Mesothelial cell of epicardium (in vitro differentiated cells): ENCODE results near the gene GPD2. TPM values are rescaled to one million over a fixed set of nuclear protein-coding genes. Genes with fewer than 3 reads are reported as not detected.

Experiments
- DNase-seq, 2 experiments: peaks; one replicate each; pipeline ENCODE4 v3.0.0; 2021; ENCODE audit warnings: low spot score in 2 of 2; ENCODE audit not compliant: unreplicated experiment in 2 of 2
- H3K27ac Mint-ChIP-seq: 2 replicates; pipeline ENCODE4 v1.8.0; 2021; ENCODE audit warnings: mixed read lengths
- H3K27me3 Mint-ChIP-seq: 2 replicates; pipeline ENCODE4 v1.8.0; 2021; ENCODE audit warnings: low read depth, mixed read lengths
- H3K36me3 Mint-ChIP-seq: 2 replicates; pipeline ENCODE4 v1.8.0; 2021; ENCODE audit warnings: mixed read lengths
- H3K4me1 Mint-ChIP-seq: 2 replicates; pipeline ENCODE4 v1.8.0; 2021; ENCODE audit warnings: mixed read lengths
- H3K4me3 Mint-ChIP-seq: 2 replicates; pipeline ENCODE4 v1.8.0; 2021; ENCODE audit warnings: mild to moderate bottlenecking, moderate library complexity, mixed read lengths
- H3K9me3 Mint-ChIP-seq: 2 replicates; pipeline ENCODE4 v1.8.0; 2021; ENCODE audit warnings: mixed read lengths
- CTCF ChIP-seq: fragments of 200-600 bp; sonication (generic); IDR thresholded peaks from one replicate; pipeline ENCODE4 v1.5.0; 2021; ENCODE audit warnings: antibody characterized with exemption; ENCODE audit not compliant: unreplicated experiment
- total RNA-seq: library from RNA; stranded (reverse); gene quantifications from 3 replicates; pipeline ENCODE4 v1.2.1, GENCODE V29; 2021

The GPD2 gene
- total RNA-seq, 1 donor from 2014 or later = 21.7 TPM

GRCh38 chr2:156471762-156472161 lies 35.6 kb downstream of the GPD2 start:
- Mint-ChIP-seq H3K4me1 (peaks cover 21% of the 10 kb centered on the region), H3K9me3 (peaks cover 3% of the 10 kb centered on the region), H3K36me3 (no peaks in the 10 kb centered on the region), H3K27me3 (no peaks in the 10 kb centered on the region), H3K27ac (no peak overlapping the region), H3K4me3 (no peak overlapping the region)
- no peak for TF ChIP-seq CTCF
- DNase-seq = no peak

GRCh38 chr2:156472686-156473085 lies 36.5 kb downstream of the GPD2 start:
- H3K4me3 Mint-ChIP-seq = no peak overlapping the region
- no peaks in the 10 kb centered on the region for H3K27me3 Mint-ChIP-seq
- H3K9me3 Mint-ChIP-seq = peaks cover 3% of the 10 kb centered on the region
- H3K4me1 Mint-ChIP-seq = peaks cover 12% of the 10 kb centered on the region
- peaks cover 1% of the 10 kb centered on the region for H3K36me3 Mint-ChIP-seq
- DNase-seq = no peak
- no peak for TF ChIP-seq CTCF
- H3K27ac Mint-ChIP-seq = no peak overlapping the region

GRCh38 chr2:156473445-156473844 lies 37.3 kb downstream of the GPD2 start:
- peaks cover 10% of the 10 kb centered on the region for H3K4me1 Mint-ChIP-seq
- H3K4me3 Mint-ChIP-seq = no peak overlapping the region
- H3K27ac Mint-ChIP-seq = no peak overlapping the region
- TF ChIP-seq CTCF = no peak
- peaks cover 3% of the 10 kb centered on the region for H3K36me3 Mint-ChIP-seq
- peaks cover 3% of the 10 kb centered on the region for H3K9me3 Mint-ChIP-seq
- H3K27me3 Mint-ChIP-seq = no peaks in the 10 kb centered on the region
- DNase-seq = no peak

GRCh38 chr2:156474401-156474800 lies 38.2 kb downstream of the GPD2 start:
- H3K9me3 Mint-ChIP-seq = peaks cover 2% of the 10 kb centered on the region
- no peak for DNase-seq
- H3K27ac Mint-ChIP-seq = no peak overlapping the region
- H3K27me3 Mint-ChIP-seq = no peaks in the 10 kb centered on the region
- H3K36me3 Mint-ChIP-seq = peaks cover 3% of the 10 kb centered on the region
- no peak overlapping the region for H3K4me3 Mint-ChIP-seq
- no peak for TF ChIP-seq CTCF
- H3K4me1 Mint-ChIP-seq = peaks cover 10% of the 10 kb centered on the region

GRCh38 chr2:156476021-156476849 lies 40.1 kb downstream of the GPD2 start:
- no peak for TF ChIP-seq CTCF
- no peaks in the 10 kb centered on the region for H3K27me3 Mint-ChIP-seq
- H3K4me3 Mint-ChIP-seq = no peak overlapping the region
- H3K4me1 Mint-ChIP-seq = peaks cover 7% of the 10 kb centered on the region
- no peaks in the 10 kb centered on the region for H3K9me3 Mint-ChIP-seq
- no peak overlapping the region for H3K27ac Mint-ChIP-seq
- H3K36me3 Mint-ChIP-seq = peaks cover 8% of the 10 kb centered on the region
- DNase-seq = no peak
